Measurements from ENCODE around the gene UBE2Z. TPM values are rescaled to one million over a fixed set of nuclear protein-coding genes. Genes with fewer than 3 reads are reported as not detected.
"Not testable (repeated sequence)": the region's sequence is repeated elsewhere in the genome, so short reads cannot be mapped to it uniquely, and the experiment has no call there.

Gene UBE2Z
- total RNA-seq, 2 experiments from 2014 or later, result 52.3 to 81.1 TPM

DNA sequence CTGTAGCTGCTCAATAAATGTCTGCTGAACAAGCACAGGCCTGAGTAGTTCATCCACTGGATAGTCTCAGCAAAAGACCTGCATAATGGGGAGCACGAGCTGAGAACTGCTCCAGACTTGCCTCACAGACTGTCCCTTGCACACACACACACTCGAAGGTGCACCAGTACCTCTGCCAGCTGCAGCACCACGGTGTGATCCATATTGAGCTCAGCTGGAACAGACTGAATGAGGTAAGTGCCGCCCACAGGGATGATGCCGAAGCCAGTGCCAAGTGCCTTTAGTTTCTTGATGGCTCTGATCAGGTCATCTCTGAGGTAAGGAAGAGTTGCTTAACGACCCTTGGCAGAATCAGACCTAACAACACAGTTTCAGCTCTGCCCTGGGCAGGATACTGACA, 24.8 kb downstream of the UBE2Z start:
- DNase-seq (ENCODE audit: low spot score), result no peak
- H4K20me1 ChIP-seq (ENCODE audit: insufficient read depth, low read length), result no peaks in the 10 kb centered on the region
- no peak for TF ChIP-seq CTCF (conservative IDR thresholded peaks at IDR 0.05; ENCODE audit: low read length)
- TF ChIP-seq EZH2phosphoT487 (IDR thresholded peaks at IDR 0.05; ENCODE audit: borderline replicate concordance, low read depth, low read length), result no peak
- H3K27ac ChIP-seq (ENCODE audit: low read depth, low read length, poor library complexity, severe bottlenecking), result no peak overlapping the region
- H3K9me3 ChIP-seq (ENCODE audit: low read length), result no peaks in the 10 kb centered on the region
- intact Hi-C loops (cut with micrococcal nuclease; ENCODE audit: unreplicated experiment), result no loop called here
- H3K4me2 ChIP-seq (ENCODE audit: low read length), result no peak overlapping the region
- H3K4me1 ChIP-seq (ENCODE audit: insufficient read depth, low read length, poor library complexity, severe bottlenecking), result no peaks in the 10 kb centered on the region
- POLR2A ChIA-PET, result no interaction called here
- no peak overlapping the region for H2AFZ ChIP-seq (ENCODE audit: low read length)
- H3K79me2 ChIP-seq (ENCODE audit: insufficient read depth, low read depth, low read length), result no peaks in the 10 kb centered on the region
- CTCF ChIA-PET (ENCODE audit: unreplicated experiment), result no interaction called here
- H3K4me3 ChIP-seq (ENCODE audit: low read depth, low read length, poor library complexity, severe bottlenecking), result no peak overlapping the region
- H3K36me3 ChIP-seq (ENCODE audit: insufficient read depth, low read length), result peaks cover 92% of the 10 kb centered on the region
- H3K9me2 ChIP-seq (ENCODE audit: insufficient read depth, low read length), result no peaks in the 10 kb centered on the region
- no TSS peak for BruUV-seq (replicated peaks)

DNA sequence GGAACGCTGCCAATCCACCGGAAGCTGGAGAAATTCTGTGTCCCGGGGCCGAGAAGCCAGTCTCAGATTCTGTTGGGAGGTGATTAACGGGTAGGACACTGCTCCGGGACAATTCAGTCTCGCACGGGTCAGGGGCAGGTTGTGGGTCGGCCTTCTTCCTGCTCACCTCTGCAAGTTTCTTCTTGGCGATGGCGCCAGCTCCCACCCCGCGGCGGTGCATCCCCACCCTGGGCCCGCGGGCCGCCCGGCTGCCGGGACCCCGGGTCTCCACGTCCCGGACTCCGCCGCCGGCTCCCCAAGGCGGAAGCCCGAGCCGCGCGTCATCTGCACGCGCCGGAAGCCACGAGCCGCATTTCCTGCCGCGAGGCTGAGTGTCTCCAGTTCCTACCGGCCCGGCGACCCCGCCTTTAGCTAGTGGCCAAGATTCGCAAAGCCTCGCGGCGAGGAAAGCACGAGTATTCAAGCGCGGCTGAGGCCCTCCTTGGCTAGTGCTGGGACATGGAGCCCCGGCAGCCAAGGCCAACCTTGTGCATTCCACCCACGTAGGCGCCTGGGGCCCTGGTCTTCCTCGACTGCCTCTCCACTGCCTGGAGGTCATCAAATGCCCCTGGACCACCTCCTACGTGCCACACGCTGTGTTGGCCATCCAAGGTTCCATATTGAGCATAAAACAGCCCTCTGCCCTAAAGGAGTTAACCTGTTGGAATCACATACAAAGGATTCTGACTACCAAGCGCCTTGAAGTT, 36.5 kb downstream of the UBE2Z start, which contains the start of gene SNF8:
Gene SNF8, minus strand, starts transcription at position 328 of the 746 bp plus-strand sequence. Its CDS starts 108 bp downstream, at position 220.
- Histone ChIP-seq H3K36me3 (ENCODE audit: insufficient read depth, low read length) (peaks cover 13% of the 10 kb centered on the region), H4K20me1 (ENCODE audit: insufficient read depth, low read length) (no peaks in the 10 kb centered on the region), H3K79me2 (ENCODE audit: insufficient read depth, low read depth, low read length) (peaks cover 13% of the 10 kb centered on the region; the same call in 1 of the 2 replicates), H3K4me3 (ENCODE audit: low read depth, low read length, poor library complexity, severe bottlenecking) (peak within 1 kb of the TSS; percentile 95), H3K27ac (ENCODE audit: low read depth, low read length, poor library complexity, severe bottlenecking) (peak within 1 kb of the TSS; percentile 57), H3K9me3 (ENCODE audit: low read length) (no peaks in the 10 kb centered on the region), H3K9me2 (ENCODE audit: insufficient read depth, low read length) (no peaks in the 10 kb centered on the region), H2AFZ (ENCODE audit: low read length) (peak within 1 kb of the TSS; percentile 96), H3K4me2 (ENCODE audit: low read length) (peak within 1 kb of the TSS; percentile 92), H3K4me1 (ENCODE audit: insufficient read depth, low read length, poor library complexity, severe bottlenecking) (peaks cover 14% of the 10 kb centered on the region)
- no peak for TF ChIP-seq EZH2phosphoT487 (IDR thresholded peaks at IDR 0.05; ENCODE audit: borderline replicate concordance, low read depth, low read length)
- no peak for TF ChIP-seq CTCF (conservative IDR thresholded peaks at IDR 0.05; ENCODE audit: low read length)
- peak; percentile 93 for DNase-seq (ENCODE audit: low spot score)
- ChIA-PET CTCF (ENCODE audit: unreplicated experiment) (no interaction called here), POLR2A (interaction anchor here (0.6 to 1.0 kb wide), 4 partner anchors 14 to 59 kb away, joined by 3 to 4 read pairs (median 4); no protein-coding TSS in a partner anchor)
- intact Hi-C loops (cut with micrococcal nuclease; ENCODE audit: unreplicated experiment), result no loop called here
- TSS peak; percentile 98 for BruUV-seq (replicated peaks)

DNA sequence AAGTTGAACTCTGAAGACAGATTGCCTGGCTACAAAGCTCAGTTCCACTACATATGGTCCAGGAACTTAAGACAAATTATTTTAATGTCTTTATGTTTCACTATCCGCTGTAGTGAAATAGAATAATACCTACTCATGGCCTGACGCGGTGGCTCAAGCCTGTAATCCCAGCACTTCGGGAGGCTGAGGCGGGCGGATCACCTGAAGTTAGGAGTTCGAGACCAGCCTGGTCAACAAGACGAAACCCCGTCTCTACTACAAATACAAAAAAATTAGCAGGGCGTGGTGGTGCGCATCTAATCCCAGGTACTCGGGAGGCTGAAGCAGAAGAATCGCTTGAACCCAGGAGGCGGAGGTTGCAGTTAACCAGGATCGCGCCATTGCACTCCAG, 37.0 kb downstream of the UBE2Z start:
- CTCF ChIA-PET (ENCODE audit: unreplicated experiment); H3K9me2 ChIP-seq (ENCODE audit: insufficient read depth, low read length); H3K9me3 ChIP-seq (ENCODE audit: low read length); intact Hi-C loops (cut with micrococcal nuclease; ENCODE audit: unreplicated experiment); BruUV-seq (replicated peaks); DNase-seq (ENCODE audit: low spot score); H4K20me1 ChIP-seq (ENCODE audit: insufficient read depth, low read length): not testable (repeated sequence)
- Histone ChIP-seq H3K36me3 (ENCODE audit: insufficient read depth, low read length) (peaks cover 12% of the 10 kb centered on the region), H3K4me3 (ENCODE audit: low read depth, low read length, poor library complexity, severe bottlenecking) (peak overlapping the region; percentile 95), H3K4me2 (ENCODE audit: low read length) (peak overlapping the region; percentile 92), H3K27ac (ENCODE audit: low read depth, low read length, poor library complexity, severe bottlenecking) (peak overlapping the region; percentile 57), H3K4me1 (ENCODE audit: insufficient read depth, low read length, poor library complexity, severe bottlenecking) (peaks cover 14% of the 10 kb centered on the region), H2AFZ (ENCODE audit: low read length) (peak overlapping the region; percentile 96), H3K79me2 (ENCODE audit: insufficient read depth, low read depth, low read length) (peaks cover 13% of the 10 kb centered on the region; the same call in 1 of the 2 replicates)
- POLR2A ChIA-PET, result interaction anchor here (1.0 kb wide), 1 partner anchor 14 kb away, joined by 4 read pairs; no protein-coding TSS in a partner anchor
